Cerebellar cortex (tissue), 1 donor: Measurements from ENCODE around the gene ZMIZ1.
A peak's percentile ranks its signal among the peaks of the same experiment; 100 is the strongest.

Source experiments
- DNase-seq: peaks from one replicate; pipeline ENCODE4 v3.0.0-alpha.2; 2015; ENCODE audit warnings: low spot score

Gene ZMIZ1

GRCh38 chr10:79310200-79310865 is 241.6 kb downstream of the ZMIZ1 start:
- no peak for DNase-seq

DNA sequence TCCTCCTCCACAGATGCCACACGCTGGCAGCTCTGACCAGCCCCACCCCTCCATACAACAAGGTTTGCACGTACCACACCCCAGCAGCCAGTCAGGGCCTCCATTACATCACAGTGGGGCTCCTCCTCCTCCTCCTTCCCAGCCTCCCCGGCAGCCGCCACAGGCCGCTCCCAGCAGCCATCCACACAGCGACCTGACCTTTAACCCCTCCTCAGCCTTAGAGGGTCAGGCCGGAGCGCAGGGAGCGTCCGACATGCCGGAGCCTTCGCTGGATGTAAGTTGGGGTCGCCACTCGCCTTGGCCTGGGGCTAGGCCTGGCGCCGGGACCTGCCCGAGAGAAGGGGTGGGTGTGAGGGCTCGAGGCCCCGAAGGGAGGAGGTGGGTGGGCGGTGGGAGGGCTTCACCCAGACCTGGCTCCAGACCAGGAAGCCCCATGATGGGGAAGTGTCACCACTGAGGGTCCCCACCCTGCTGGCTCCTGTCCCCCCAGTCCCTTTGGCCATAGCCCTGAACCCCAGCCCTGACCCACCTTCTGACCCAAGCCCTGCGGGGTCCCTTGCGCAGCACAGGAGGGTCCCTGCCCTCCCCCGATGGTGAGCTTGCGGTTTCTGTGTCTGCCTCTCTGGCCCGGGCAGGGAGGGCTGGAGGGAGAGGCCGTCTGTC is 242.3 kb downstream of the ZMIZ1 start:
- no peak for DNase-seq

- no peak for DNase-seq
These were observed 243.0 kb downstream of the ZMIZ1 start for GRCh38 chr10:79311581-79312407.

DNA sequence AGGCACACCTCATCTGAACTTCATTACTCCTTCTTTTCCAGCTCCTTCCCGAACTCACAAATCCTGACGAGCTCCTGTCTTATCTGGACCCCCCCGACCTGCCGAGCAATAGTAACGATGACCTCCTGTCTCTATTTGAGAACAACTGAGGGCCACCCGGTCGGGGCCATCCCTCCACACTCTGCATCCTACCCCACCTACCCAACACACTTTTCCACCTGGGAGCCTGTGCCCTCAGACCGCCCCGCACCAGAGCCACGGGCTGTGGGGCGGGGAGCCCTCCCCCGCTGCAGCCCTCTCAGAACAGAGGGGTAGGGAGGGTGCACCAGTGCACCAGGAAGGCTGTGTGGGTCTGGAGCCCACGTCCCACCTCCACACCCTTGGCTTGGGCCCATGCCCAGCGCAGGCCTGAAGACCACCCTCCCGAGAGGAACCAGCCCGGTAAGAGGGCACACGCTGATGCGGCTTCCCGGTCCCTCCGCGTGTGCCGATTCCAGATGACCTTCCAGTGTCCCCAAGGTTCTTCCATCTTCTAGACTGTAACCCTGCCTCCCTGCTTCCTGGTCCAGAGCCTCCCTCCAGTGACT is 243.9 kb downstream of the ZMIZ1 start:
- no peak for DNase-seq

- DNase-seq = no peak
These were observed 244.6 kb downstream of the ZMIZ1 start for GRCh38 chr10:79313320-79313719.

GRCh38 chr10:79313911-79314439 is 245.2 kb downstream of the ZMIZ1 start:
- no peak for DNase-seq

DNA sequence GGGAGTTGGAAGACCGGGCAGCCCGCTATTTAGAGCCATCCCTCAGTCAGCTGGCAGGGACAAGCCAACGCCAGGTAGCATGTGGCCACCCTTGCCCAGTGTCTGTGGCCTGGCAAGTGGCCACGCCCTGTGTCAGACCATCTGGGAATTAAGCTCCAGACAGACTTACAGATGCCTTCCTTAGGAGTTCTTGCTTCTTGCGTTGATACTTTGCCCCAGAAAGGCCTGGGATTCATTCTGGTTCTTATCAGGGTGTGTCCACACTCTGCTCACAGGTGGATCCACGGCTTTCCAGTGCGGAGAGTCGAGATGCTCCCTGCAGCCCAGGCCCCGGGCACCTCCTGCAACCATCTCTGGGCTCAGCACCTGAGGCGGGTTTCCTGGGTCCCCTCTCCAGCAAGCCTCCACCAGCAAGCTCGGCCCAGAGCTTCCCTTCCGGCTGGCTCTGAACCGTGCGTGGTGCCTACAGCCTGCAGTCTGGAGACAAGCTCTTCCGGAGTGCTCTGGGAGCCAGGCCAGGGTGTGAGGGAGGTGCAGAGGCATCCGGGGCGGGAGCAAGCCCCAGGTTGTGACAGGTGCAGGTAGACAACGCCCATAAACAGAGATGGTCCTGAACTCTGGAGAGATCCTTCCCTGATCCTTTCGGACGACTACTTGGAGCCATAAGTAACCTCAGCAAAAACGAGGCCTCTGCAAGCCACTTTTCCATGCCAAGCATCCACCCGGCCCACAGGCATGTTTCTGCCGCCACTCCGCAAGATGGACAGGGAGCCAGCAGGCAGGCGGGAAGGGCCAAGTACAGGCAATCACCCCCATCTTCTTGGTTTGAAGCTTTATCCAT is 246.2 kb downstream of the ZMIZ1 start:
- DNase-seq = peak; percentile 55

- DNase-seq = no peak
These were observed 246.8 kb downstream of the ZMIZ1 start for GRCh38 chr10:79315602-79315920.

- no peak for DNase-seq
These were observed 248.1 kb downstream of the ZMIZ1 start for GRCh38 chr10:79316671-79317431.

- DNase-seq = no peak
These were observed 249.6 kb downstream of the ZMIZ1 start for GRCh38 chr10:79318369-79318768.

DNA sequence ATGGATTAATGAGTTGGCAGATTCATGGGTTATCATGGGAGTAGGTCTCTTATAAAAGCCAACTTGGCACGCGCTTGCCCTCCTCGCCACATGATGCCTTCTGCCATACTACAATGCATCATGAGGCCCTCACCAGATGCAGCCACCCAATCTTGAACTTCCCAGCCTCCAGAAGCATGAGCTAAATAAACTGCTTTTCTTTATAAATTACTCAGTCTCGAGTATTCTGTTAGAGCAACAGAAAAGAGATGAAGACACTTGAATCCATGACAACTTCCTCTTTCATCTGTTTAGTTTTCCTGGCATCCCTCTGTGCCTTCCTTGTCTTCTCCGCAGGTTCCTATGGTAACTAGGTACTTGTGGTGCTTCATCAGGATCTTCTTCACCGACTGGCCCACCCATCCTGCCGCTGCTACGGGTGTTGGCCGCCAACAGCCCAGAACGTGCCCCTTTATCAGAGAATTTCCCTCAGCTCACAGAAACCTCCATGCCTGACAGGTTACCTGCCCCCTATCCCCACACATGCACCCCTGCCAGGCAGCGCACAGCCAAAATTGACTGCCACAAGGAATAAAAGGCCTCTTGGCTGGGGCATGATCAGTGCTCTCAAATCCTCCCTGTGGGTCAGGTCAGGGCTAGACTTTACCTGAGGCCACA is 250.5 kb downstream of the ZMIZ1 start:
- no peak for DNase-seq

DNA sequence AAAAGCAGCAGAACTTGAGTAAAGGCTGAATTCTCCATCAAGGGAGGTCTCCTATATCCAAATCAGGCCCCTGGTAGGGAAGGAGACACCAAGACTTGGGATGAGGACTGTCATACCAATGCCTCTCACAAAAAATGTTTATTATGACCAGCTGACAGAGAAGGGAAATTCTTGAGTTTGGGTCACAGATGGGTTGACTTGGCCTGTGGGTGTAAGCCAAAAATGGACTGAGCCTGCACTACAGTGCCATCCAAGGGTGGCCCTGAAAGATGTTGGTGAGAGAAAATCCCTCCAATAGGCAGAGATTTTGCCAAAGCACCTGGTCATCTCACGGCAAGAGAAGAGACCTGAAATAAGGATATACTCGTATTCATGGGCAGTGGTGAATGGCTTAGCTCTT is 251.6 kb downstream of the ZMIZ1 start:
- peak; percentile 47 for DNase-seq

DNA sequence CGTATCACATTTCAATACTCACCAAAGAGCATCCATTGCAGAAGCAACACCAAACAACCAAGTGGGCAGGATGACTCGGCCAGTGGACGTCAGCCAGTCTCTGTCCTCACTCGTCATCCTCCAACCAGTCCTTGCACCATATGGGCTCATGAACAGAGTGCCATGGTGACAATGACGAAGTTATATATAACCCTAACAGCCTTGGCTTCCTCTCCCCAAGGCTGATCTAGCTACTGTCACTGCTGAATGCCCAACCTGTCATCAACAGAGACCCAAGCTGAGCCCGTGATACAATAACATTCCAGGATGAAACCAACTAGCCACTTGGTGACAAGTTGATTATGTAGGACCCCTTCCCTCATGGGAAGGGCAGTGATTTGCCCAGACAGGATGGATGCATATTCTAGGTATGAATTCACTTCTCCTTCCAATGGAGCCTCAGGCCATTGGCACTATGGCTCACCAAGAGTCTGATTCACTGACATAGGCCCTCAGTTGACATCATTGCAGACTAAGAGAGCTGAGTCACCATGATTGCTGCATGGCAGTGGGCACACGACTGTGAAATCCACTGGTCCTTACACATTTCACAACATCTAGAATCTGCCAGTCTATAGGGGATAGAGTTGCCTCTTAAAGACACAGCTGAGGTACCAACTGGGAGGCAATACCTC is 252.2 kb downstream of the ZMIZ1 start:
- peak; percentile 63 for DNase-seq

GRCh38 chr10:79321494-79321882 is 252.7 kb downstream of the ZMIZ1 start:
- DNase-seq = no peak

DNA sequence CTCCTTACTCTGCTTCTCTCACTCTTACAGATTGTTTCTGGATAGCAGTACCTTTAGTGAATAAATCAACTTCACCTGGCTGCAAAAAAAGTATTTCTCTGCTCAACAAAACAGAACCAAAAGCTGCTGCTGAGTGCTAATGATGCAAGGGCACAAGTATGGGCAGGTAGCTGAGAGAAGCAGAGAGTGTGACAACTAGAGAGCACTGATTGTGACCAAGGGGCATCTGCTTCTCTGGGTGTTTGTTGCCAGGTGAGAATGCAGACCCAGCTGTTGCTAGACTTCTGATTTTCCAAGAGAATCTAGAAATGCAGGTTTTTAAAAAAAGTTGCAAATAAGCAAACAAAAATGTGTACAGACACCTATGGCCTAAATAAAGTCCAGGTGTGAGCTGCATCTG is 253.2 kb downstream of the ZMIZ1 start:
- no peak for DNase-seq

DNA sequence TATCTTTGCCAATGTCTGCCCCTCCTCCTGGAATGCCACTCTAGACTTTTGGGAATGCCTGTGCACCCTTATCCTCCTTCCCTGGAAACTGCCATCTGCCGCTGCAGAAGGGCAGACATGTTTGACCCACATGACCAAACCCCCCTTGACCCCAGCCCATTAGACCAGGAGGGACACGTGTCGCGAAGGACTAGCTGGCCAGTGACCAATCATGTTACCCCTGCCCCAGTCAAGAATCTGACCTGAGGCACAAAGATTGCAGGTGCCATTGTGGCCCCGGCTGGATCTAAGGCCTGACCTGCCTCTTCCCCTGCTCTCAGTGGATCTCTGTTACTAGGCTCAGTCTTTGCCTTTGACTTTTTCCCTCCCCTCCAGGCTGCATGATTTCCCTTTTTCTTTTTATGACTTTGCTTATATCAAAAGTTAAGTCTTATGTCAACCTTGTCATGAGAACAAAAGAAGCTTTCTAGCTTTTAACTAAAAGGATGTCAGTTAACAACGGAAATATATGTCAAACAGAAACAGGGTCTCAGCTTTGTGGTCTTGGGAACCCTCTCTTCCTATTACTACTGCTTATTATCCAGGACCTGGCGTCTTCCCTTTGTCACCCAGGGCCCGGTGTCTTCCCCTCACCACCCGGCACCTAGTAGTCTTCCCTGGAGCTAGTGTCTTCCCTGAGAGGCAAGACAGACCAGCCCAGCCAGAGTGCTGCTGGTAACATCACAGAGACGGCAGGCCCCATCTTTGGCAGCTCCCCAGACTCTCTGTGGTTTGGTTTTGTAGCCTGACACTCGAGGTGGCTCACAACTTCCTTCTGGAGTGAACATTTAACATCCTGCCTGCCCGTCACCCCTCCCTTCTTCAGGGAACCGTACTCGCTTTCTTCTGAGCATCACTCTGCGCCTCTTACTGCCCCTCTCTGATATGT is 254.1 kb downstream of the ZMIZ1 start:
- DNase-seq = no peak

DNA sequence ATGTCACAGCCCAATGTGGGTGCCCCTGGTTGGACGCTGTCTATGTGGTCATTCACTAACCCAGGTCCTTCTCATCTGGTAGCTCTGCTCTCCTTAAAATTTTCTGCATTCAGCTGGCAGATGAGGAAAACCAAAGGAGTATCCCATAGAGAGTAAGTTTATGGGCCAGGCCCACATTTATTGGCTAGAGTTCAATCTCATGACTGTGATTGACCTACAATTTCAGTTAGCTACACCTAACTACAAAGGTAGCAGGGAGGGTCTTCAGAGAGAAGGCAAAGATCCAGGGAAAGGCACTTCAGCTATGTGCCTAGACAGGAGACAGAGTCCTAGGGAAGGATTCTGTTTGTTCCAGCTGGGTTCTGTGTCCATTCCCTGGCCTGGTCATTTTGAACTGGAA is 254.8 kb downstream of the ZMIZ1 start:
- no peak for DNase-seq

GRCh38 chr10:79324032-79324695 is 255.4 kb downstream of the ZMIZ1 start:
- no peak for DNase-seq
